Stimulated activated naive CD4-positive, alpha-beta T cell treated with Interleukin-2 at 50 U/mL for 16 hours (primary cell): ENCODE results near the gene RNF141.

ENCODE experiments used
- DNase-seq: peaks from one replicate; lab custom pipeline; 2025; lab: John Stamatoyannopoulos, UW

Gene RNF141

GRCh38 chr11:10561043-10561818 is 20.2 kb upstream of the RNF141 start:
- no peak for DNase-seq

- DNase-seq, result no peak
These were observed 17.3 kb upstream of the RNF141 start for GRCh38 chr11:10558288-10558687.

DNA sequence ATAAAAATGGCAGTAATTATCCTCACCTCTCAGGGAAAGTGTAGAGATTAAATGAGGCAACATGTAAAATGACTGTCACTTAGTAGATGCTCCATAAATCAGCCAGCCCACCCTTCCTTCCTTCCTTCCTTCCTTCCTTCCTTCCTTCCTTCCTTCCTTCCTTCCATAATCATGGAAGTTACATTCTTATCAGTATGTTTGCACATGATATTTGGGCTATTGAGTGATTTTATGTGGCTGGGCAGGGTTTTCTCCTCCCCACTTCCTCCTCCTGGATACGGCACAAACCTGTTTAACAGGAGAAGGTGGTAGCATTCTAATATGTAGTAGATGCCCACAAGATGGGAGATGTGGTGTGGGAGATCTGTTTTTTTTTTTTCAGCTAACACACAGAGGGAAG is 15.6 kb upstream of the RNF141 start:
- DNase-seq, result no peak

GRCh38 chr11:10551845-10552352 is 10.9 kb upstream of the RNF141 start:
- DNase-seq, result no peak

- DNase-seq, result no peak
These were observed 10.3 kb upstream of the RNF141 start for GRCh38 chr11:10551290-10551592.

GRCh38 chr11:10550503-10551289 is 9.7 kb upstream of the RNF141 start:
- no peak for DNase-seq

DNA sequence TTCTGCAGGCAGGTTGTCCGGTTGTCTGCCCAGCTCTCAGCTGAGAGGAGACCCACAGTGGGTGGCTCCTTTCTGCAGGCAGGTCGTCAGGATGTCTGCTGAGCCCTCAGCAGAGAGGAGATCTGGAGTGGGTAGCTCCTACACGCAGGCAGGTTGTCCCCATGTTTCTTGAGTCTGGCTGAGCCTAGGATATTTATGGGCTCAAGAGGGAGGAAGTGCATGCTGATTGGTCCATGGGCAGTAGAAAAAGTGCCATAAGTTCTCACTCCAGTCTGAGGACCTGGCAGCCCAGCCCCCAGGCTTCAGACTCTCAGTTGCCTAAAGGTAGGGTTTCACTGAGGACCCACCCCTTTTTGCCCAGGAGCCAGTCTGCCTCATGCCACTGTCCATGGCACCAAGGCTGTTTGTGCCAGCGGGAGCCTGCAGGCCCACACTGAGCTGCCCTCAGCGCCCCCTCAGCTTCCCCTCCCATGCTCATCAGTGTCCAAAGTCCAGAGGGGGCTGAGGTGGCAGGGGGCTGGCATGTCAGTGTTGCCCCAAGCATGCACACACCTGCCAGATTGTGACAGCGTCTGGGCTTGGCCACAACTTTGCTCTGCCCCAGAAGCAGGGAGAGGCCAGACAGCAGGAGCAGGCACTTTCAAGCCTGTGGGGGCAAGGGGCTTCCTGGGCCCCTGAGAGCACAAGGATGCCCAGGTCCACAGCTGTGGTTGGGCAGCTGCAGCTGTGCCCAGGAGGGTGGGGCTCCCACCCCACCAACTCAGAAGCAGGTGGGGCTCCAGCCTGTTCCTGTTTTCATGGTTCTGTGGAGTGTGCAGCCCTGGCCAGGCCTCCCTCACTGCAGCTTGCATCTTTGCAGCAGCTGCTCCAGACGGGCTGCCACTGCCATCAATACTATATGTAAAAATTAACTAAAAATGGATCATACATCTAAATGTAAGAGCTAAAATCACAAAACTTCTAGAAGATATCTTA is 3.8 kb upstream of the RNF141 start:
- DNase-seq, result no peak

GRCh38 chr11:10543782-10544181 is 2.8 kb upstream of the RNF141 start:
- no peak for DNase-seq

DNA sequence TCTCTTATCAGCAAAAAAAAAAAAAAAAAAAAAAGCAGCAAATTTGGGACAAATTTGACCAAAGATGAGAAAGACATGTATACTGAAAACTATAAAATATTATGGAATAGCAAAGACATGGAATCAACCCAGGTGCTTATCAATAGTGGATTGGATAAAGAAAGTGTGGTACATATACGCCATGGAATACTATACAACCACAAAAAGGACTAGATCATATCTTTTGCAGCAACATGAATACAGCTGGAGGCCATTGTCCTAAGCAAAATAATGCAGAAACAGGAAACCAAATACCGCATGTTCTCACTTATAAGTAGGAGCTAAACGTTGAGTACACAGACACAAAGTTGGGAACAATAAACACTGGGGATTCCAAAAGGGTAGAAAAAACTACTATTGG is 1.8 kb upstream of the RNF141 start:
- DNase-seq, result no peak

DNA sequence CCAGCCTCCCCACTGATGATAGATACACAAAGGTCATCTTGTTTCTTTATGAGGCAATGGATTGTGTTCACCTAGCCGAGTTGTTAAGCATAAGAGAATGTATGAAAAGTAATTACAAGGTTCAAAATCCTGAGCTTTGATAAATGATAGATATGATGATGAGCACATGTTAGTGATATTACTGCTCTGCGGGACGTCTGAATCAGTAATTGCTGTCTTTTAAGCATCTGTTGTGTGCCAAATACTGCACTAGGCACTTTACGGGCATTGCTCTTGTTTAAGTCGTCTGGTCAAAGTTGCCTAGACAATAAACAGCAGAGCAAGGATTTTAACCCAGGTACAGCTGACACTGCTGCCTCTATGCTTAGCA is 559 bp upstream of the RNF141 start:
- no peak for DNase-seq

DNA sequence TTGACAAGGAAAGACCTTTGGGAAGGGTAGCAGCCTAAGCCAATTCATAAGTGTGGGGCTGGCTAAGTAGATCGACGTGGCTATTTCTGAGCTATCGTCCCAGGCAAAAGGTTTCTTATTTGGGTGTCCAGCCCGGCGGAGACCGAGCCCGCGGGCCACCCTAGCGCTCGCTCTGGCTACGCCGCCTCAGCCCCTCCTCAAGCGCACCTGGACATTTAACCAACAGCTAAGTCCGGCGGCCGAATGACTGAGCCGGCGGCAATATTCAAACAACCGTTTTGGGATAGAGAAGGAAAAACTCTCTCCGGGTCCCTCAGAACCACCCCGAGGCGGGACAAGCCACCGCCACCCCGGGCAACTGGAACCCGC is 457 bp downstream of the RNF141 start:
- no peak for DNase-seq

GRCh38 chr11:10539339-10539738 is 1.6 kb downstream of the RNF141 start:
- DNase-seq, result no peak

GRCh38 chr11:10538924-10539323 is 2.1 kb downstream of the RNF141 start:
- no peak for DNase-seq

DNA sequence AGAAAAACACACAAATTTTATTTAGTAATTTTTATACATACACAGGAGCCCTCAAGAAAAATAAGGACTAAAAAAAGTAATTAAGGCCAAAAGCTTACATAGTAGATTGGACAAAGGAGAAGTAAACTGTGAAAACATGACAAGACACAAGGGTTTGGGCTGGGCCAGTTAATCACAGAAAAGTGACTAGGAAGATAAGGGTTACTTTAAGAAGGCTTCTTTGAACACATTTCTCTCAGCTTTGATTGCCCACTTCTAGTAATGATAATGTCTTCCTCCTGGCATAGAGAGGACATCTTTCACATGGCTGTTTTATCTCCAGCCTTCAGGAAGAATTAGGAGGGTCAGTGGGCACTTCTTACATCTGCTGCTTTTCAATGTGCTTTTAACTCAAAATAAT is 3.4 kb downstream of the RNF141 start:
- no peak for DNase-seq

GRCh38 chr11:10534316-10534715 is 6.7 kb downstream of the RNF141 start:
- no peak for DNase-seq

DNA sequence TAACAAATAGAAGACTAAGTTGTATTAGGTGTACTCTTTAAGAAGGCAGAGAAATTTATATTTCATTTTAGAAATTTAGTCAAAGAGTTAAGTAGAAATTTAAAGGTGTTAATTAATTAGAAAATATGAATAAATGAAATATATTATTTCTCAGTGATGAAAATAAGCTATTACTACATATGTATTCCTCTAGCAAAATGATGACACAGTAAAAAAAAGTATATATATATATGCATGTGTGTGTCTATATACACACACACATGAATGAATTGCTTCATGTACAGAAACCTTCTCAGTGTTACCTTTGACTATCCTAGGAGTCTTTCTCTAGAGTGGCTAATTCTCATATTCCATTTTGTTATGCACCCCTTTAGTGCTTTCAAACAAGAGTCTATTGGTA is 7.7 kb downstream of the RNF141 start:
- DNase-seq, result no peak

DNA sequence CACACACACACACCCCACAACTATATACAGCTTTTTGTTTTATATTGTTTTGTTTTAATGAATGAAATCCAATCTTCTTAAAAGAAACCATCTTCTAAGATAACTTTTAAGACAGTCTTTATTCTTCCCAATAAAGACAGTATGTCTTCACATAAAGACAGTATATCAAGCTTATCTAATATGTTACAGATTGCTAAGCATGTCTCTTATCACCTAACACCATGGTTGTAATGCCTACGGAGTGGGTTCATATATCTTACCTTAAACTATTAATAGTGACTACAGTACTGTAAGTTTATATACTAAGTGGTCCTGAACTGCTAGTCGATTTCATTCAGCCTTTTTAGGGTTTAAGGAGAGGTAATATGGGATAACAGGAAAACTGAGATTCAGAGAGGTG is 8.5 kb downstream of the RNF141 start:
- DNase-seq, result no peak

GRCh38 chr11:10529279-10529678 is 11.7 kb downstream of the RNF141 start:
- no peak for DNase-seq

DNA sequence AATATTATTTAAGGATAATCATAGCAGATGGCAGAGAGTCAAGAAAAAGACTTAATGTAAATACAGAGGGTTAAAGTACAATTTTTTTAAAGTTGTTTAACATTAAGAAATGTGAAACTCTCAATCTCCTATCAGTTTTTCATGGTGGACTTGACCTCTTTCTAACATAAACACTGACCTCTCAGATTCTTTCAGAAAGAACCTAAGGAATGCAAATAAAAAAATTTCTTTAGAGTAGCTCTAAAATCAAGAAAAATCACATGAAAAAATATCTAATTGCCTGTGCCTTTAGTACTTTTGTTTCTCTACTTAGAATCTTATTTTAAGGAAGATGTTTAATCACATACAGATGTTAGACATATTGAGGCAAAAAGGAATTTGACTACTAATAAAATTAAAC is 12.9 kb downstream of the RNF141 start:
- DNase-seq, result no peak

DNA sequence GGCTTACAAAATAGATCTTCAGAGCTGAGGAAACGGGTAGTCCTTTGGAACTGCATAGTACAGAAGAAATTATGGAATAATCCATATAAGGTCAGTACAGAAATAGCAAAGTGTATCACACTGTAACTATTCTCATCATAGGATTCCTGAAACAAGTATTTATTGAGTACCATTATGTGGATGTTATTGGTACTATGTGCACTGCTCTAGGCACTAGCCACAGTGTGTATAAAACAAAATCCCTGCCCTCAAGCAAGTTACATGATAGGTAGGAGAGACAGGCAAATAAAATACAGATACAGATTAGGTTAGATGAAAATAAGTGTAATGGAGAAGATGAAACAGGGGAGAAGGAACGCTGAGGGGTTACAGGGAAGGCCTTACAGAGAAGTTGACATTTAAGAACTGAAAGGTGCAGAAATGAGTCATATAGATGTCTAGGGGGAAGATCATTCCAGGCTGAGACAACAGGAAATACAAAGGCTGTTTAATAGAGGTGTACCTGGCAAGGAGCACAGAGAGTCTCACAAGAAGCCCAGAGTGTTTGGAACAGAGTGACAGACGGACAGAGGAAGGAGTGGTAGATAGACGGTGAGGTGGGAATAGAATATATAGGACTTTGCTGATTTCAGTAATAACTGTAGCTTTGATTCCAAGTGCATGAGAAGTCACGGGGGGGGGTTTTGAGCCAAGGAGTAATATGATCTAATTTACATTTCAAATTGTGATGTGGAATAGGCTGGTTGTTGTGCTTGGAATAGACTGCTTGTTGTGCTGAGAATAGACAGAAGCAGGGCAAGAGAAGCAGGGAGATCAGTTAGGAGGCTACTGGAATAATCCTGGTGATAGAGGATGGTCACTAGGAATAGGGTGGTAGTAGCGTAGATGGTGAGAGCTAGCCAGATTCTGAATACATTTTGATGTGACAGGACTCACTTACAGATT is 13.7 kb downstream of the RNF141 start:
- no peak for DNase-seq

DNA sequence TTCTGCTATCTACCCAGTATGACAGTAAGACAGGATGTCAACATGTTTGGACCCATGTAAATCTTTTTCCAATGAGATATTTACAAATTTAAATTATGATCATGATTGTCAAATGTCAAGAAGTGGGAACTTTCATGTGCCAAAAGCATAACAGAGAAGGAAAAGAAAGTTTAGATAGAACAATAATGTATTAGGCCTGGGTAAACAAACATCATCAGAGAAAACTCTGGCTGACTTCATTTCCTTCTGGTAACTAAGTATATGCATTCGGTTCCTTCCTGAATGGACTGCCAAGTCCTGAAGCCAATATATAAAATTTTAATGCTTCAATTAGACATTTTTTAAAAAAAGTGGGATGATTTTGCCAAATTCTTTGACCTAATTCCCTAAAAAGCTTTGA is 16.5 kb downstream of the RNF141 start:
- no peak for DNase-seq
